Activated T-helper 1 cell treated with anti-CD3 and anti-CD28 coated beads, Interleukin-2, amount 50 U/mL, for 16 hours (primary cell): ENCODE measurements around the gene MYLK3.
A peak's percentile ranks its signal among the peaks of the same experiment; 100 is the strongest.
"Not testable (repeated sequence)": the region's sequence is repeated elsewhere in the genome, so short reads cannot be mapped to it uniquely, and the experiment has no call there.

Experiments used
- DNase-seq, 2 donors: peaks; one replicate each; pipeline ENCODE4 v3.0.0-alpha.2; 2020; ENCODE audit warnings: low read depth in 1 of 2, low spot score in 1 of 2

The MYLK3 gene

DNA sequence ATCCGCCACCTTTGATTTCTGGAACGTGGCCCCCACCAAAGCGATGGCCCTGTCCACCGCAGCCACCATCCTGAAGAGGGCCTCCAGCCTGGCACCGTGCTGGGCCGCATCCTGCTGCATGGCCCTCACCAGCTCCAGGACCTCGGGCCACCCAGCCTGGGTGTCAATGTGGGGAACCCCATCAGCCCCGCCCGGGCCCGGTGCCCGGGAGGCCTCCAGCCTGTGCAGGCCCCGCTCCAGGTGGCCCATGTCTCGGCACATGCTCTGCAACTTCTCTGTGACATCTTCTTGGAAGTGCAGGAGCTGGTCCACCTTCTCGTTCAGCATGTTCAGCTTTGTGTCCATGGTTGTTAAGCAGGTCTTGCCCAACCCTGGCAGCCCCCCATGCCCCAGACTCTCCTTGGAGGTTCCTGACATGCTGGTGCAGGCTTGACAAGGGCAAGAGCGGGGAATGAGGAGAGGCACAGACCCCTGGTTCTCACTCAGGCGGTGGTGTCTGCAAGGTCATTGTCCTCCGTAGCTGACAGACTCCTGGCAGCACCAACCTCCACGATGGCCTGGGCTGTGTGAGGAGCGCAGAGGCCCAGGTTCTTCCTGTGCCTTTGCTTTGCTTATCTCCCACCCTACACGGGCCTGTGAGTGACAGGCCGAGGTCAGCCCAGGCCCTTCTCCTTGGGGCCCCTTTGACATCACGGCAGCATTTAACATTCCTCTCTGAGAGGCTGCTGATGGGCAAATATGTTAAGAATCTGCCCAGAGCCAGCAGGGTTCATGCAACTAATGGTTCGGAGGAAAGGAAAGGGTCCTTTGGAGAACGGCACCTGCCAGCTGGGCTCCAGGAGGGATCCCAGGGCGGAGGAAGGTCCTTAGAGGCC is at the start of gene MYLK3:
Gene MYLK3 (minus strand): TSS at position 568 of the 875 bp plus-strand sequence. CDS start 151 bp downstream, at position 417.
- no peak for DNase-seq

DNA sequence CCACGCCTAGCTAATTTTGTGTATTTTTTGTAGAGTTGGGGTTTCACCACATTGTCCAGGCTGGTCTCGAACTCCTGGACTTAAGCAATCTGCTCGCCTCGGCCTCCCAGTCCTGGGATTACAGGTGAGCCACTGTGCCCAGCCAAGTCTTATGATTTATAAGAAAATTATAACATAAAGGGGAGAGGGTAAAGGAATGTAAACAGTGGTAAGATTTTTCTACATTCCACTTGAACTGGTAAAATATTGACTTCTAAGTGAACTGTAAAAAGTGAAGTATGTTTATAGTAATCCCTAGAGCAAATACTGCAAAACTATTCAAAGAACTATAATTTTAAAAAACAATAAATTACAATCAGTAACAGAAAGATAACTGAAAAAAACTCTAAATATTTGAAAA is 49.4 kb upstream of the MYLK3 start:
- no peak for DNase-seq

DNA sequence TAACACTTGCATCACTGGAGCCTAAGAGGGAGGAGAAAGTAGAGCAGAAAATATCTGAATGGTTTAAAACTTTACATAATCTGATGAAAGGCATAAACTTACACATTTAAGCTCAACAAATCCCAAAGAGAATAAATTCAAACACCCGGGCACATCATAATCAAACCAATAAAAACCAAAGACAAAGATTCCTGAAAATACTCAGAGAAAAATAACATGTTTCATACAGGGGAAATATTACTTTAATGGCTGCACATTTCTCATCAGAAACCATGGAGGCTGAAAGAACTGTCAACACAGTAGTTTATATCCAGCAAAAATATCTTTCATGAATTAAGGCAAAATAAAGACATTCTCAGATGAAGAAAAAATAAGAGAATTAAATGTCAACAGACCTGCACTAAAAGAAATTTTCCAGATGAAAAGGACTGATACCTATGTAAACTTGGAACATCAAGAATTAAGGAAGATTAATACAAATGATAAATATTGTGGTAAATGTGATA is 48.7 kb upstream of the MYLK3 start:
- DNase-seq = no peak

- no peak for DNase-seq
These were observed 45.7 kb upstream of the MYLK3 start for GRCh38 chr16:46793841-46794240.

DNA sequence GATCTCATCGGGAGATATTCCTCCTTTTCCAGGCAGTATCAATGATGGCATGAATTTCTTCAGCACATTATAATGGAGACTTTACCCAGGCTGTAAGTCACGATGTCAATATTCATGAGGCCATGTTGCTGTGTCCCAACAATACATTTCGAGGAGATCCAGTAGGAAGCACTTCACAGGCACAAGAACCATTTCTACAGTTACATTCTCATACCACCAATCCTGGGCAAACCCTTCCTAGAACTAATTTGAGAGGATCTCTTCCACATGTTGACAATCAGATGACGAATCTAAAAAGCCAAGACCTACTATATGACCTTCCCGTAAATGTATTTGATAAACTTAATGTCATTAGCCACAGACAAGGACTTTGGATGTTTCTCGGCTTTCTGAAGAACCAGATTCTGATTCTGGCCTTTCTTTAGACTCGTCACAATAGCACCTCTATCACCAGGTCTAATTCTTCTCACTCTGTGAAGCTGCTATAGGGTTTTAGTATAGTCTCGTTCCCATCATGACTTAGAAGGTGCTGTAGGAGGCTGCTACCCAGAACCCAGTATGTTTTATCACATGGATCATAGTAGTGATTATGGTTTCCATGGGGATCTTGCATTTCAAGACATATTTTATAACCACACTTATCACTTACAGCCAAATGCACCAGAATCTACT is 42.6 kb upstream of the MYLK3 start:
- DNase-seq = no peak

- peak; percentile 59 to 67 for DNase-seq
These were observed 41.6 kb upstream of the MYLK3 start for GRCh38 chr16:46789499-46790414.

DNA sequence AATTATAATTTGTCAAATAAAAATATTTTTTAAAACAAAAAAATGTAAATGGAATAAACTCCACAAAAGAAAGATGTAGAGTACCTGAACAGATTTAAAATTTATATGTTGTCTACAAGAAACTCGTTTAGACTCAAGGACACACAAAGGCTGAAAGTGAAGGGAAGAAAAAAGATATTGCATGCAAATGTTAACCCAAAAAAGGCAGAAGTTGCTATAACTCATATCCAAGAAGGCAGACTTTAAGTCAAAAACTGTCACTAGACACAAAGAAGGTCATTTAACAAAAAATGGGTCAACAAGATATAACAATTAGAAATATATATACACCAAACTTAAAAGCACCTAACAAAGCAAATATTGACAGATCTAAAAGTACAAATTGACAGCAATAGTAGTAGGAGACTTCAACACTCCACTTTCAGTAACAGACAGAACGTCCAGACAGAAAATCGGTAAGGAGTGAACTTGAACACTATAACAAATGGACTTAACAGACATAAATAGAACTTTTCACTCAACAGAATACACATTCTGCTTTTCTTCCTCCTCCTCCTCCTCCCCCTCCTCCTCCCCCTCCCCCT is 40.8 kb upstream of the MYLK3 start:
- DNase-seq = no peak

DNA sequence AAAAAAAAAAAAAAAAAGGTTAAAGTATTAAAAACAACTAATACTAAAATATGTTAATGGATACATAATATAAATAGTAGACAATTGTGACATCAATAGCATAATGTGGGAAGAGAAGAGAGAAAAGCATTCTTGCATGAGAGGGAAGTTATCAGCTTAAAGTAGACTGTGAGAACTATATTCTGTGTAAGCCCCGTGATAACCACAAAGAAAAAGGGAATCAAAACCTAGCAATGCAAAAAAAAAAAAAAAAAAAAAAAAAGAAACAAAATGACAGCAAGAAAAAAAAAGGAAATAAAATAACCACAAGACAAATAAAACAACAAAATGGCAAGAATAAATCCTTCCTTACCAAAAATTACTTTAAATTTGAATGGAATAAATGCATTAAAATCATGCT is 39.8 kb upstream of the MYLK3 start:
- DNase-seq = no peak

DNA sequence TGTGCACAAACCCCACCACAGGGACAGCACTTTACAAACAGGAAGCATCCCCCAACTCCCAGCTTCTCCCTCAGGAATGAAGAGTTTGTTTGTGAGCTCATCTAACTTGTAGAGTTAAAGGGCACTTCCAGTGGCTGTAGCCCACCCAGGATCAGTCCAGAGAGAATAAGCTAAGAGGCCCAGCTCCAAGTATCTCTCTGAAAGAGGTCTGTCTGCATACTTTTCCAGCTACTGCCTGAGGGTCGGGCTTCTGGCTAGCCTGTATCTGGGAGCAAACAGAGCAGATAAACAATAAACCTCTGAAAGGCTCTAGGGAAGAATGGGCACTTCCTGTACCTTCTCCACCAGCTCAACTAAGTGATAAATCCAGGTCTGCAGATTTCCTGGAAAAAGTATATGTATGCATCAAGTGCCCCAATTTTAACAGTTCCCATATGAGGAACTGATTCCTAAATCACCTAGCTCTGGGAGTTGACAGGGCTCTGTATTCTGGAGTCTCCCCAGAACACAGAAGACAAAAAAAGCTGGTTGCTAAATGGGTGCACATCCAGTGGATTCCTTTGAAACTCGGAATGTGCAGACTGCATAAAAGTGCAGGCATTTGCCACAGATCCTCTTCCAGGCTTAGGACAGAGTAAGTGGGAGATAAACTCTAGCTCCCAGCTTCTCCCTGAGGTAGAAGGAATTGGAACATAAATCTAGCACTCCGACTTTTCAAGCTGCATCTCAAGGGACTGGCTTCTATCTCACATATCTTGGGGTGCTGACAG is 37.1 kb upstream of the MYLK3 start:
- no peak for DNase-seq

DNA sequence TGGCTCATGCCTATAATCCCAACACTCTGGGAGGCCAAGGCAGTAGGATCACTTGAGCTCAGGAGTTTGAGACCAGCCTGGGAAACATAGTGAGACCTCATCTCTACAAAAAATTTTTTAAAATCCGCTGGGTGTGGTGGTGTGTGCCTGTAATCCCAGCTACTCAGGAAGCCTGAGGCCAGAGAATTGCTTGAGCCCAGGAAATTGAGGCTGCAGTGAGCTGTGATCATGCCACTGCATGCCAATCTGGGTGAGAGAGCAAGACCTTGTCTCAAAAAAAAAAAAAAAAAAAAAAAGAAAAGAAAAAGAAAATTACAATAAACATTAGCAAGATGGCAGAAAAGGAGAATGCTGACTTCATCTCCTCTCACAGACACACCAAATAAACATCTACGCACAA is 36.4 kb upstream of the MYLK3 start:
- not testable (repeated sequence) for DNase-seq

- DNase-seq = no peak
These were observed 35.7 kb upstream of the MYLK3 start for GRCh38 chr16:46783800-46784199.

DNA sequence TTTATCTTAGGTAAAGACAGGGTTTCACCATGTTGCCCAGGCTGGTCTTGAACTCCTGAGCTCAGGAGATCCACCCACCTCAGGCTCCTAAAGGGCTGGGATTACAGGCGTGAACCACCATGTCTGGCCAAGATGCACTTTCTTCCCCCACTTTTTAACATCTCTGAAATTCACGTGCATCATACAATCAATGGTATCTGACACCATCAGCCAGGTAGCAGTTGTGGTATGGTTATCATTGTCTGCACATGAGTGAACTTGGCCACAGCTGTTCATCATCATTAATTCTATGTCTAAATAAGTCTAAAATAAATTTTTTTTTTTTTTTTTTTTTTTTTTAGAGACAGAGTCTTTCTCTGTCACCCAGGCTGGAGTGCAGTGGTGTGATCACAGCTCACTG is 34.2 kb upstream of the MYLK3 start:
- DNase-seq = no peak

GRCh38 chr16:46777804-46778203 is 29.7 kb upstream of the MYLK3 start:
- DNase-seq = no peak

GRCh38 chr16:46775214-46775613 is 27.1 kb upstream of the MYLK3 start:
- DNase-seq = no peak

DNA sequence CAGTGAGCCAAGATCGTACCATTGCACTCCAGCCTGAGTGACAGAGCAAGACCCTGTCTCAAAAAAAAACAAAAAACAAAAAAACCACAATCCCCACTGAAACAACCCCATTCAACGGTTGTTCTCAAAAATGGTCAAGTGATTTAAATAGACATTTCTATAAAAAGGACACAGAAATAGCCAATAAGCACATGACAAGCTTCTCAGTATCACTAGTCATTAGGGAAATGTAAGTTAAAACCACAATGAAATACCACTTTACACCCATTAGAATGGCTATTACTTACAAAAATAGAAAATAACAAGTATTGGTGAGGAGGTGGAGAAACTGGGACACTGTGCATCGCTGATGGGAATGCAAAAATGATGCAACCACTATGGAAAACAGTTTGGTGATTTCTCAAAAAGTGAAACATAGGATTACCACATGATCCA is 26.6 kb upstream of the MYLK3 start:
- DNase-seq = no peak

DNA sequence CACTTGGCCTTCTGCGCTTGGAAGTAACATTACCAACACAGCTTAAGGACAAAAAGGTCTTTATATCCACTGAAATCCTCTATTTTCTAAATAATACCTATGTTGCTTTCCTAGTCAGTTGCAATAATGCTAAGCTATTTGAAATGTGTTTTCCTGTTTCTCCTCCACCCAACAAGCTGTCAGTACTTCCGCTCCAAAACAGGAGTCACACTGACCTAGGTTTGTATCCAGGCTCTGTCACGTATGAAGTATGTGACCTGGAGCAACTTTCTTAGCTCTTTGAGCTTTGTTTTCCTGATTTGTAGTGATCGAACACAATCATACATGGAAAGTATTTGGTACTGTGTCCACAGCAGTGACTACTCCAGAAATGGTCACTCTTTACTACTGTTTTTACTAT is 24.3 kb upstream of the MYLK3 start:
- no peak for DNase-seq

DNA sequence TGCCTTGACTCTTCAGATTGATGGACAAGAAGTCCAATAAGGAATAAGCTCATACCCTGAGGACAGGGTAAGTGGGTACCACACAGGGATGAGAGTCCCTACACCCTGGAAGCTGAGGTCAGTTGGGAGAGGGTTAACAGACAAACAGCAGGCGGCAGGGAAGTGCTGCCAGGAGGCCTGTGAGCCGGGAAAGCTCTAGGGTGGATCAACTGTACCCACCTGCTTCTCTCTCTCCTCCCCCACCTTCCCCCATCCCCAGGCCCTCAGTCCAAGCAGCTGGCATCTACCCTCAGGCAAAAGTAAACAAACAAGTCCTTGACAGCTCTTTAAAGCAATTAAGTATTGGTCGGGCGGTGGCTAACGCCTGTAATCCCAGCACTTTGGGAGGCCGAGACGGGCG is 20.7 kb upstream of the MYLK3 start:
- no peak for DNase-seq

DNA sequence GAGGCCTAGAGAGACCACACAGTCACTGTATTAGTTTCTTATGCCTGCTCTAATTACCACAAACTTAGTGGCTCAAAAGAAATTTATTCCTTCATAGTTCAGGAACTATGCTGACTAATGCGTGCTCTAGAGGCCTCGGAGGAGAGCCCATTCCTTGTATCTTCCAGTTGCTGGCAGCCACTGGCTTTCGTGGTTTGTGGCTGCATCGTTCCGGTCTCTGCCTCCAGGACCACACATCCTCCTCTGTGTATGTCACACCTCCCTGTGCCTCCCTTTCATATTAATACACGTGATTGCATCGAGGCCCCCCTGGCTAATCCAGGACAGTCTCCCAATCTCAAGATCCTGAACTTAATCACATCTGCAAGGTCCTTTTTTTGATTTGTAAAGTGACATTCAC is 16.9 kb upstream of the MYLK3 start:
- DNase-seq = no peak

DNA sequence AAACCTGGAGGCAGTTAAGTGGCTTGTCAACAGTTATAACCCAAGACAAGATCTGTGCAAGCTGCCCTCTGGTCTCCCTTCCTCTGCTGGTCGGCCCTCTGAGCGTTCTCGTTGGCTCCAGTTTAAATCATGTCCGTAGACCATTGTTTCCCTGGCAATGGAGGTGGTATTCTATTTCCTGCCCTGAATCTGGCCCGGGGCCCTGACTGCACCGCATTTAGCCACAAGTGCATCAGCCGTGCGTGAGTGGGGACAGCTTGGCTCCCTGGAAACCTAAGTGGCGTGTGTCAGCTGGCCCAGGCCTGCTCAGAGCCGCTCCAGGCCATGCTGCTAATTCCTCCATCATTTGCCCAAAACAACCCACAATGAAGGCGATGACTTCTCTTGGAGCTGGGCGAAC is 15.0 kb upstream of the MYLK3 start:
- DNase-seq = no peak

DNA sequence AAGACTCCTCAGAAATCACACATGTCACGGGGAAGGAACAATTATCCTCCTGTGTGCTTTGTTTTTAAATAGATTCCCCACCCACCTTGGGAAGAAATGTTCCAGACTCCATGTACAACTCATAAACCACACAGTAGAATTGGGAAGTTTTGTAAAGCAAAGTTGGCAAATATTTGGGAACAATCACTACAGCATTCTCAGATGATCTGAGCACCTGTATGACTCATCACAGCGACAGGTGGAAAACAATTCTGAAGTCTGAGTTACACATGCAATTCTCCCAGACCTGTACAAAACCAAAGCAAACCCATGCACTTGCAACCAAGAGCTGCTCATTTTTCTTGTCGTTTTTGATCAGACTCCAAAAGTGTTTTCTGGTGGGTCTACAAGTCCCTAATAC is 14.4 kb upstream of the MYLK3 start:
- DNase-seq = no peak
